CD4-positive, alpha-beta T cell treated with Interleukin-17A for 1 hour (primary cell): ENCODE measurements around the gene ZFP36L2.

Experiments
- DNase-seq: peaks from one replicate; pipeline ENCODE4 v3.0.0-alpha.2; 2020

ZFP36L2 gene

DNA sequence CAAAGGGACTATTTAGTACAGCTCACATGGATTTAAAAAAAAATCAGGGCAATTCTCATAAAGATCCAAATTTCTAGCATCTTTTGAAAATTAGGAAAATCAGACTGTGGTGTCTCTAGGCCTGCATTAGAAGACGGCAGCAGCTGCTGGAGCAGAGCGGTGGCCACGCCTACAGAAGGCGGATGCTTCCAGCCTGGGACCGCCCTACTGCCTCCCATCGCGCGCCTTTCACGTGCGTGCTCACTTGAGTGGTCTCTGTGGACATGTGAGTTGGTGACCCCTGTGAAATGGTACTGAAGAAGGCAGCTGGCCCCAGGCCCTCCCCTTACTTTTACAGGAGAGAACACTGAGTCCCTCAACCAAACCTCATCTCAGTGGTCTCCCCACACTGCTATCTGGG lies 15.2 kb upstream of the ZFP36L2 start:
- DNase-seq, result no peak

- no peak for DNase-seq
Measured at GRCh38 chr2:43240766-43241150, 14.4 kb upstream of the ZFP36L2 start.

- DNase-seq, result no peak
Measured at GRCh38 chr2:43239981-43240765, 13.8 kb upstream of the ZFP36L2 start.

- no peak for DNase-seq
Measured at GRCh38 chr2:43238813-43239212, 12.4 kb upstream of the ZFP36L2 start.

GRCh38 chr2:43238176-43238575 lies 11.8 kb upstream of the ZFP36L2 start:
- no peak for DNase-seq

- no peak for DNase-seq
Measured at GRCh38 chr2:43233218-43234212, 7.1 kb upstream of the ZFP36L2 start.

DNA sequence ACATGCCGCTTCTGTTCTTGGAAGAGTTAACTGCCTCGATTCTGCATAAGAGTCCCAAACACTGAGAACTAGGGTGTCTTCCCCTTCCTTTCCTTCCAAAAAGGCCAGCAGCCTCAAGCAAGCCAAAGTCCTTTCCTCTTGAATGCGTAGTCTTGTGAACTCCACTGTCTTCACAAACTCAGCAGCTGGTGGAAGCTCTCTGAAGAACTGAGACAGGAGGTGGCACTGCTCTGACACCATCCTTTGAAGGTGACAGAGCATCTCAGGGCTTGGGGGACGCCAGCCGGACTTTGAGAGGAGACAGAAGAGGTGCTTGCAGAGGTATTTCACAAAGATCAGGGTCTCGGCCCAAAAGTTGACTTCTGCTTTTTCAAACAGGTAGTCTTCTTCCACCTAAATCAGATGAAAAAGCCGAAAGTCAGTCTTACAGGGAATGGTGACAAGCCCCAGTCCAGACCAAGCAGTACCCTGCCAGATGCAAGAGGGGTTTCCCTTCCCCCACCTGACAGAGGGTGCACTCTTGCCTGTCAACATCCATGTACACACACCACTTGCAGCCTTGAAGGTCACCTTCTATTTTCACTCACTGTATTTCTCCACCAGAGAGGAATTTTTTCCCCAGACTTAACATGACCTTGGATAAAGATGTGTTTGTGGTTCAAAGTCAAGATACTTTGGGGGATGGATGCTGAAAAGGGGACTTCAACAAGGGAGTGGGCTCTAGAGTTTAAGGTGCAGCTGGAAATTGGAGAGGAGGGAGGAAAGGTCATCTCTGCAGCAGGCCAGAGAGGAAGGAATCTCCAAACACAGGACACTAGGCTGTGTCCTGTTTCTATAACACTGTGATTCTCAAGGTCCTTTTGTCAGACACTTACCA lies 4.8 kb upstream of the ZFP36L2 start:
- DNase-seq, result no peak

GRCh38 chr2:43230351-43230885 lies 4.0 kb upstream of the ZFP36L2 start:
- no peak for DNase-seq

- peak; percentile 55 for DNase-seq
Measured at GRCh38 chr2:43228756-43229659, 2.6 kb upstream of the ZFP36L2 start.

- no peak for DNase-seq
Measured at GRCh38 chr2:43228321-43228751, 1.9 kb upstream of the ZFP36L2 start.

GRCh38 chr2:43227830-43228281 lies 1.4 kb upstream of the ZFP36L2 start:
- DNase-seq, result peak; percentile 25

GRCh38 chr2:43226955-43227829 lies 786 bp upstream of the ZFP36L2 start:
- peak; percentile 61 for DNase-seq

- DNase-seq, result peak; percentile 84
Measured at GRCh38 chr2:43225788-43226557, 433 bp downstream of the ZFP36L2 start.

DNA sequence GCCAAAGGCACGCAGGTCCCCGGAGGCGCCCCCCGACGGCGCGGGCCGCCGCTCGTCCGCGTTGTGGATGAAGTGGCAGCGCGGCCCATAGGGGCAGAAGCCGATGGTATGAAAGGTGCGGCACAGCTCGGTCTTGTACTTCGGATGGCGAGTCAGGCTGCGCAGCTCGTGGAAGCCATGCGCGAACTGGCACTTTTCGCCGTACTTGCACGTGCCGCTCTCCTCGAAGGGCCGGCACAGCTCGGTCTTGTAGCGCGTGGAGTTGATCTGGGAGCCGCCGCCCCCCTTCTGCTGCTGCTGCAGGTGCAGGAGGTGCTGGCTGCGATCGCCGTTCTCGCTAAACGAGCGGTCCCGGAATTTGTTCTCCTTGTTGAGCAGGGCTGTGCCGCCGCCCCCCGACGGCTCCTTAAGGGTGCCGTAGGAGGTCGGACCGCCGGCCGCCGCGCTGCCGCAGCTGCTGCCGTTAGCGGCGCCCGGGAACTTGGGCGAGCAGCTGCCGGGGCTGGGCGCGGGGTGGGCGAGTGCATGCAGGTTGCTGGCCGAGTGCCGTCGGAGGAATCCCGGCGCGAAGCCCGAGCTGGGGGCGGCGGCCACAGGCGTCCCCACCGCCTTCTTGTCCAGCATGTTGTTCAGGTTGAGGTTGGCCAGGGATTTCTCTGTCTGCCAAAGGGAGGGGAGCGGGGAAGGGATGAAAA lies 1.2 kb downstream of the ZFP36L2 start:
- DNase-seq, result peak; percentile 76

DNA sequence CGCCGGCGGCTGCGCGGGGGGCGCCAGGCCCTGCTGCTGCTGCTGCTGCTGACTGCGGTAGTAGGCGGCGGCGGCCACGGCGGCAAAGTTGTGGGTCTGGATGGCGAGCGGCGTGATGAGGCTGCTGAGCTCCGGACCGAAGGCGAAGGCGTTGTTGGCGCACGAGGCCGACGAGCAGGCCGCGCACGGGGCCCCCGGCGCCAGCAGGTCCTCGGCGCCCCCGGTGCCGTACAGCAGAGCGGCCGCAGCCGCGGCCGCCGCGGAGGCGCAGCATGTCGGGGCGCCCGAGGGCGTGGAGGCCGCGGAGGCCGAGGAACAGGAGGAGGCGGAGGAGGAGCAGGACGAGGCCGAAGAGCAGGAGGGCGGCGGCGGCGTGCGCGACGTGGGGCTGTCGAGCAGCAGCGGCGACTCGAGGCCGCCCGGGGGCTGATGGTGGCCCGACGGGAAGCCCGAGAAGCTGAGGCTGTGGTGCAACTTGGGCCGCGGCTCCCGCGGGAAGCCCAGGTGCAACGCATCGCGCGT lies 1.8 kb downstream of the ZFP36L2 start:
- DNase-seq, result peak; percentile 49

DNA sequence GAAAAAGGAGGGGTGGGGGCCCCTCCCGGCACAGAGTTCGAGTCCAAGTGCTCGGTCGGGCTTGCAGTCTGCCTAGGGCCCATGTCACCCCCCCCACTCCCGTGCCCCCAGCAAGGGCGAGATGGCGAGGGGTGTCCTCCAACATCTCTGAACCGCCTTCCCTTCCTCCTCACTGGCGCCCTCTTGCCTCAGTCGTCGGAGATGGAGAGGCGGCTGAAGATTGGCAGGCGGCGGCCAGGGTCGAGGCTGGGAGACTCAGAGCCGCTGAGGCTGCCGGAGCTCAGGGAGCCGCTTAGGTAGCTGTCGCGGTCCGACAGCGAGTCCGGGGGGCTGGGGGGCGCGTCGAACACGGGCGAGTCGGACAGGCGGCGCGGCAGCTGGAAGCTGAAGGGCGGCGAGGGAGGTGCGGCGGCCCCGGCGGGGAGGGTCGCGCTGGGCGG lies 2.3 kb downstream of the ZFP36L2 start:
- peak; percentile 79 for DNase-seq

GRCh38 chr2:43223521-43224001 lies 2.8 kb downstream of the ZFP36L2 start:
- DNase-seq, result peak; percentile 36
